ENCODE data around the gene EBF3.

Gene EBF3

GRCh38 chr10:129970465-129971364, 6.6 kb upstream of the EBF3 start:
- Histone ChIP-seq H3K9ac (ENCODE audit: low read depth, low read length) (no peak overlapping the region), H3K27me3 (ENCODE audit: insufficient read depth, low read length, poor library complexity) (no peaks in the 10 kb centered on the region), H3K27ac (ENCODE audit: low read length) (no peak overlapping the region), H3K4me3 (ENCODE audit: low read depth in 1 of 2, low read length in 2 of 2) (no peak overlapping the region), H3K4me2 (ENCODE audit: insufficient read depth, low read length) (no peak overlapping the region), H4K20me1 (ENCODE audit: insufficient read depth, low read length) (no peaks in the 10 kb centered on the region), H3K4me1 (ENCODE audit: insufficient read depth, low read length) (no peaks in the 10 kb centered on the region), H3K36me3 (ENCODE audit: insufficient read depth, low read length) (no peaks in the 10 kb centered on the region), H2AFZ (ENCODE audit: low read depth, low read length) (no peak overlapping the region), H3K9me3 (ENCODE audit: insufficient read depth, low read length, severe bottlenecking) (peaks cover 9% of the 10 kb centered on the region), H3K79me2 (ENCODE audit: insufficient read depth, low read length) (no peaks in the 10 kb centered on the region)
- no peak for DNase-seq
- TF ChIP-seq, protein P1, sequence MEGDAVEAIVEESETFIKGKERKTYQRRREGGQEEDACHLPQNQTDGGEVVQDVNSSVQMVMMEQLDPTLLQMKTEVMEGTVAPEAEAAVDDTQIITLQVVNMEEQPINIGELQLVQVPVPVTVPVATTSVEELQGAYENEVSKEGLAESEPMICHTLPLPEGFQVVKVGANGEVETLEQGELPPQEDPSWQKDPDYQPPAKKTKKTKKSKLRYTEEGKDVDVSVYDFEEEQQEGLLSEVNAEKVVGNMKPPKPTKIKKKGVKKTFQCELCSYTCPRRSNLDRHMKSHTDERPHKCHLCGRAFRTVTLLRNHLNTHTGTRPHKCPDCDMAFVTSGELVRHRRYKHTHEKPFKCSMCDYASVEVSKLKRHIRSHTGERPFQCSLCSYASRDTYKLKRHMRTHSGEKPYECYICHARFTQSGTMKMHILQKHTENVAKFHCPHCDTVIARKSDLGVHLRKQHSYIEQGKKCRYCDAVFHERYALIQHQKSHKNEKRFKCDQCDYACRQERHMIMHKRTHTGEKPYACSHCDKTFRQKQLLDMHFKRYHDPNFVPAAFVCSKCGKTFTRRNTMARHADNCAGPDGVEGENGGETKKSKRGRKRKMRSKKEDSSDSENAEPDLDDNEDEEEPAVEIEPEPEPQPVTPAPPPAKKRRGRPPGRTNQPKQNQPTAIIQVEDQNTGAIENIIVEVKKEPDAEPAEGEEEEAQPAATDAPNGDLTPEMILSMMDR (IDR thresholded peaks at IDR 0.05; ENCODE audit: borderline replicate concordance, extremely low read depth, low read length, poor library complexity, severe bottlenecking) = no peak
- no peak for TF ChIP-seq EZH2 (IDR thresholded peaks at IDR 0.05; ENCODE audit: borderline replicate concordance, low read depth, low read length, severe bottlenecking)
- ATAC-seq (ENCODE audit: insufficient read depth, low read depth) = no peak

GRCh38 chr10:129969911-129970464, 5.9 kb upstream of the EBF3 start:
- no peaks in the 10 kb centered on the region for H3K27me3 ChIP-seq (ENCODE audit: insufficient read depth, low read length, poor library complexity)
- no peak overlapping the region for H3K4me3 ChIP-seq (ENCODE audit: low read depth in 1 of 2, low read length in 2 of 2)
- no peak overlapping the region for H2AFZ ChIP-seq (ENCODE audit: low read depth, low read length)
- ATAC-seq (ENCODE audit: insufficient read depth, low read depth) = no peak
- no peak for DNase-seq
- no peak for TF ChIP-seq EZH2 (IDR thresholded peaks at IDR 0.05; ENCODE audit: borderline replicate concordance, low read depth, low read length, severe bottlenecking)
- TF ChIP-seq, protein P1 (IDR thresholded peaks at IDR 0.05; ENCODE audit: borderline replicate concordance, extremely low read depth, low read length, poor library complexity, severe bottlenecking) = no peak
- no peaks in the 10 kb centered on the region for H3K4me1 ChIP-seq (ENCODE audit: insufficient read depth, low read length)
- H3K27ac ChIP-seq (ENCODE audit: low read length) = no peak overlapping the region
- H3K9ac ChIP-seq (ENCODE audit: low read depth, low read length) = no peak overlapping the region
- no peaks in the 10 kb centered on the region for H4K20me1 ChIP-seq (ENCODE audit: insufficient read depth, low read length)
- H3K9me3 ChIP-seq (ENCODE audit: insufficient read depth, low read length, severe bottlenecking) = peaks cover 9% of the 10 kb centered on the region
- no peaks in the 10 kb centered on the region for H3K36me3 ChIP-seq (ENCODE audit: insufficient read depth, low read length)
- no peak overlapping the region for H3K4me2 ChIP-seq (ENCODE audit: insufficient read depth, low read length)
- H3K79me2 ChIP-seq (ENCODE audit: insufficient read depth, low read length) = no peaks in the 10 kb centered on the region

DNA sequence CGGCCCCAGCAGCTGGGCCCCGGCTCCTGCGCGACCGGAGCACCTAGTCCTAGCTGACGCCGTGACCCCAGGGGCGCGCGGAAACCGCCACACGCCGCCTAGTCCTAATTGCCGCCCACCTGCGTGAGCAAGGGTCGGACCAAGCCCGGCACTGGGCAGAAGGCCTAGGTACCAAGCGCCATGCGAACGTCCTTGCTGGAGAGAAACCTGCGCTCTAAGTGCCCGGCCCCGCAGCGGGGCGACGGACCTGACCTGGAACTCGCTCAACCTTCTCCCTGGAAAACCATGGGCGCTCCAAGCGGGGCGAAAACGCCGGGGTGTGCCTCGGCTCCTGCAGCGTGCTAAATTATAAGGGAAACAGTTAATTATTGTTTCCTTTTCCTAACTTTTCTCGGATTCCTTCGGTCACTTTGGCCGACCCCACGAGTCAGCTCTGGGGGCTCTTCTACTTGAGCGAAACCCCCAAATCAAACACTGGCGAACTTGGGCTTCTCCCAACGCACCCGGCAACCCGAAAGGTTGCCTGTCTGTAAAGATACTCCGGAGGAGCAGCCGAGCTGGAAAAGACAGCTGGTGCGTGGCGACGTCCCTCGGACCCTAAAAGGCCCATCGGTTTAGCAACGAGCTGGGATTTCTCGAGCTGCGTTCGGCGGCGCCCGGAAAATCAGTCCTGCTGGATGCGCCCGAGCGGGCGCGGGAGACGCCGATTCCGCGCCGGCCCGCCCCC, 5.3 kb upstream of the EBF3 start:
- no peaks in the 10 kb centered on the region for H3K27me3 ChIP-seq (ENCODE audit: insufficient read depth, low read length, poor library complexity)
- no peak overlapping the region for H3K27ac ChIP-seq (ENCODE audit: low read length)
- no peaks in the 10 kb centered on the region for H3K4me1 ChIP-seq (ENCODE audit: insufficient read depth, low read length)
- DNase-seq (no peak), ATAC-seq (ENCODE audit: insufficient read depth, low read depth) (no peak)
- H3K79me2 ChIP-seq (ENCODE audit: insufficient read depth, low read length) = no peaks in the 10 kb centered on the region
- H4K20me1 ChIP-seq (ENCODE audit: insufficient read depth, low read length) = no peaks in the 10 kb centered on the region
- no peak overlapping the region for H3K4me3 ChIP-seq (ENCODE audit: low read depth in 1 of 2, low read length in 2 of 2)
- no peak for TF ChIP-seq EZH2 (IDR thresholded peaks at IDR 0.05; ENCODE audit: borderline replicate concordance, low read depth, low read length, severe bottlenecking)
- H3K36me3 ChIP-seq (ENCODE audit: insufficient read depth, low read length) = no peaks in the 10 kb centered on the region
- no peak overlapping the region for H3K9ac ChIP-seq (ENCODE audit: low read depth, low read length)
- no peak overlapping the region for H3K4me2 ChIP-seq (ENCODE audit: insufficient read depth, low read length)
- peaks cover 9% of the 10 kb centered on the region for H3K9me3 ChIP-seq (ENCODE audit: insufficient read depth, low read length, severe bottlenecking)
- H2AFZ ChIP-seq (ENCODE audit: low read depth, low read length) = no peak overlapping the region

DNA sequence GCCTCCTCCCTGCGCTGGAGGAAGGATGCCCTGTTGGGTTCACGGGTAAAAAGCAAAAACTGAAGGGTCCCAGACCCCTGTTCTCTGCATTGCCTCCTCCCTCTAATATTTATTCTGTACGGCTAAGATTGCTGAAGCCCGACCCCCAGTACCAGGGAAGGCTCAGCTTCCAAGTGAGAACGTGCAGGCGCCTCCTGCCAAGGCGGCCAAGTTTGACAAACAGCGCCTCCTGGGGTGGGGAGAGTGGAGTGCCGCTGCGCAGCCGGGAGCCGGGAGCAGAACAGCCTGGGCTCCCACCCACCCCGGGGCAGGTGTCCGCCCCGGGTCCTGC, 4.7 kb upstream of the EBF3 start:
- Histone ChIP-seq H3K27me3 (ENCODE audit: insufficient read depth, low read length, poor library complexity) (no peaks in the 10 kb centered on the region), H3K4me3 (ENCODE audit: low read depth in 1 of 2, low read length in 2 of 2) (no peak overlapping the region), H2AFZ (ENCODE audit: low read depth, low read length) (no peak overlapping the region), H3K79me2 (ENCODE audit: insufficient read depth, low read length) (no peaks in the 10 kb centered on the region), H3K27ac (ENCODE audit: low read length) (no peak overlapping the region), H4K20me1 (ENCODE audit: insufficient read depth, low read length) (no peaks in the 10 kb centered on the region), H3K4me1 (ENCODE audit: insufficient read depth, low read length) (no peaks in the 10 kb centered on the region), H3K36me3 (ENCODE audit: insufficient read depth, low read length) (no peaks in the 10 kb centered on the region), H3K4me2 (ENCODE audit: insufficient read depth, low read length) (no peak overlapping the region), H3K9me3 (ENCODE audit: insufficient read depth, low read length, severe bottlenecking) (peaks cover 9% of the 10 kb centered on the region), H3K9ac (ENCODE audit: low read depth, low read length) (no peak overlapping the region)
- DNase-seq (no peak), ATAC-seq (ENCODE audit: insufficient read depth, low read depth) (no peak)
- TF ChIP-seq EZH2 (IDR thresholded peaks at IDR 0.05; ENCODE audit: borderline replicate concordance, low read depth, low read length, severe bottlenecking) = no peak
- TF ChIP-seq, protein P1 (IDR thresholded peaks at IDR 0.05; ENCODE audit: borderline replicate concordance, extremely low read depth, low read length, poor library complexity, severe bottlenecking) = no peak
